ENCODE data around the gene COLEC12. TPM values are rescaled to one million over a fixed set of nuclear protein-coding genes. Genes with fewer than 3 reads are reported as not detected.

The COLEC12 gene
- total and polyA plus RNA-seq, 2 donors (not counting 3 experiments of a cell fraction or from before 2014, with no cell fraction given), result 8.0 to 17.1 TPM

- no peaks in the 10 kb centered on the region for H3K9me1 ChIP-seq (replicated peaks; ENCODE audit: control insufficient read depth, extremely low read depth, insufficient read depth, low read length)
- no peak for FAIRE-seq
- H3K79me2 ChIP-seq (ENCODE audit: control insufficient read depth, insufficient read depth, low read length), result no peaks in the 10 kb centered on the region
- dilution Hi-C loops (cut with MboI; ENCODE audit: extremely low pct_ligation_motif_present, low sequenced_read_pairs) (no loop called here), intact Hi-C loops (cut with micrococcal nuclease) (no loop called here)
- H3K27ac ChIP-seq (ENCODE audit: insufficient read depth, low read depth, low read length), result no peak overlapping the region
- peaks cover 4 to 8% of the 10 kb centered on the region in 2 experiments for H3K27me3 ChIP-seq (ENCODE audit: control insufficient read depth in 2 of 2, insufficient read depth in 2 of 2, low read length in 2 of 2)
- H3K9ac ChIP-seq (replicated peaks; ENCODE audit: extremely low read depth, insufficient read depth, low read length), result no peak overlapping the region
- no peaks in the 10 kb centered on the region for H3K36me3 ChIP-seq (ENCODE audit: control insufficient read depth in 2 of 2, extremely low read depth in 1 of 2, insufficient read depth in 2 of 2, low read length in 2 of 2)
- H3K9me3 ChIP-seq (replicated peaks; ENCODE audit: control insufficient read depth, insufficient read depth, low read length), result no peaks in the 10 kb centered on the region
- no peak overlapping the region for H3K4me3 ChIP-seq (replicated peaks in 1 of 3; ENCODE audit: insufficient read depth in 1 of 3, low read depth in 1 of 3, low read length in 3 of 3)
- ChIA-PET CTCF (no interaction called here), POLR2A (no interaction called here)
- TF ChIP-seq FOS (IDR thresholded peaks at IDR 0.05; ENCODE audit: borderline replicate concordance, insufficient read depth, low read length), result no peak
- TF ChIP-seq POLR2AphosphoS5 (IDR thresholded peaks at IDR 0.05; ENCODE audit: insufficient read depth, low read depth, low read length), result no peak
- TF ChIP-seq MYC (IDR thresholded peaks at IDR 0.05; ENCODE audit: low read depth, low read length), result no peak
- TF ChIP-seq MAX (IDR thresholded peaks at IDR 0.05; ENCODE audit: insufficient read depth, insufficient read length), result no peak
- TF ChIP-seq JUN (IDR thresholded peaks at IDR 0.05; ENCODE audit: borderline replicate concordance, insufficient read depth, insufficient read length, low read depth), result no peak
- TF ChIP-seq CTCF (IDR thresholded peaks at IDR 0.05; ENCODE audit: extremely low read depth in 1 of 2, insufficient read depth in 1 of 2, low read depth in 1 of 2, low read length in 2 of 2), result no peak
- no peak for TF ChIP-seq POLR2A (IDR thresholded peaks at IDR 0.05; ENCODE audit: low read depth, low read length)
- TF ChIP-seq EZH2 (IDR thresholded peaks at IDR 0.05; ENCODE audit: borderline replicate concordance, low read depth, low read length, severe bottlenecking), result no peak
- TF ChIP-seq GATA2 (IDR thresholded peaks at IDR 0.05; ENCODE audit: insufficient read depth, insufficient read length, low read depth, low read length), result no peak
- no peaks in the 10 kb centered on the region for H4K20me1 ChIP-seq (replicated peaks; ENCODE audit: control insufficient read depth, extremely low read depth, insufficient read depth, low read length)
- no peaks in the 10 kb centered on the region for H3K4me1 ChIP-seq (ENCODE audit: control insufficient read depth, extremely low read depth, insufficient read depth, low read length)
- H3K4me2 ChIP-seq (ENCODE audit: insufficient read depth, low read length), result no peak overlapping the region
- no TSS peak for BruUV-seq (replicated peaks)
- DNase-seq (ENCODE audit: low read depth, low spot score), result no peak
- no peak overlapping the region for H2AFZ ChIP-seq (ENCODE audit: low read depth, low read length)
These were observed 43.1 kb upstream of the COLEC12 start for GRCh38 chr18:543447-544078.
